ENCODE results near the gene SELPLG.

SELPLG gene, protein sequence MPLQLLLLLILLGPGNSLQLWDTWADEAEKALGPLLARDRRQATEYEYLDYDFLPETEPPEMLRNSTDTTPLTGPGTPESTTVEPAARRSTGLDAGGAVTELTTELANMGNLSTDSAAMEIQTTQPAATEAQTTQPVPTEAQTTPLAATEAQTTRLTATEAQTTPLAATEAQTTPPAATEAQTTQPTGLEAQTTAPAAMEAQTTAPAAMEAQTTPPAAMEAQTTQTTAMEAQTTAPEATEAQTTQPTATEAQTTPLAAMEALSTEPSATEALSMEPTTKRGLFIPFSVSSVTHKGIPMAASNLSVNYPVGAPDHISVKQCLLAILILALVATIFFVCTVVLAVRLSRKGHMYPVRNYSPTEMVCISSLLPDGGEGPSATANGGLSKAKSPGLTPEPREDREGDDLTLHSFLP

DNA sequence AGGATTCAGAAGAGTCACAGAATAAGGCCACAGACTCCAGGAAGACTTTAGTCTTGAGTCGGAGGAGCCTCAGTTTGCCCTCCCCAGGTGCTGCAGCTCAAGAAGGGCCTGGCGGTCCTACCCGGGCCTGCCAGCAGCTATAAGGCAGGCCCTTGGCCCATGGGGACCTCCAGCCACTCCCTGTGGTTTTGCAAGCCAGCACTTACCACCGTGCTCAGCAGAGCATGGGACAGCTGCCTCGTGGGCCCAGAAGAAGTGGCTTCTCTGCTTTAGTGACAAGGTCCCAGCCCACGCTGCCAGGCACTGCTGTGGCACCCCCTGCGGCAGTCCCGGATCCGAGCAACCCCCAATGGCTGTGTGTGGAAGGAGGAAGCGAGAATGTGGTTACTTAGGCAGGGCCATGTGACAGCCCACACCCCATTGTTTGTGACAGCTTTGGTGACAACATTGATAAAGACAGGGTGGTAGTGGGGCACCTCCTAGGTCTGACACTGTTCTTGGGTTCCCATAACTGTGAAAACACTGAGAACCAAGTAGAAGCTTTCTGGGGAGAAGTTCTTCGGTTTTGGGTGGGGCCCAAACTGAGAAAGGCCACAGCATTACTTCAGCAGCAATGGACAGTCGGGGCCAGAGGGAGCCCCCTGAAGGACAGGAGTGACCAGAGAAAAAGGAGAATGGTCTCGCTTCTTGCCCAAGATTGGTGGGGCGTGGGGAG lies at the start of gene SELPLG:
SELPLG (minus strand) TSS at position 361 of the 715 bp plus-strand sequence. CDS start 9,587 bp downstream, outside the sequence.
- no peak for TF ChIP-seq GATA3 (IDR thresholded peaks at IDR 0.05; ENCODE audit: low read depth, low read length)
- no peak for TF ChIP-seq GATA2 (IDR thresholded peaks at IDR 0.05; ENCODE audit: low read depth, low read length)

DNA sequence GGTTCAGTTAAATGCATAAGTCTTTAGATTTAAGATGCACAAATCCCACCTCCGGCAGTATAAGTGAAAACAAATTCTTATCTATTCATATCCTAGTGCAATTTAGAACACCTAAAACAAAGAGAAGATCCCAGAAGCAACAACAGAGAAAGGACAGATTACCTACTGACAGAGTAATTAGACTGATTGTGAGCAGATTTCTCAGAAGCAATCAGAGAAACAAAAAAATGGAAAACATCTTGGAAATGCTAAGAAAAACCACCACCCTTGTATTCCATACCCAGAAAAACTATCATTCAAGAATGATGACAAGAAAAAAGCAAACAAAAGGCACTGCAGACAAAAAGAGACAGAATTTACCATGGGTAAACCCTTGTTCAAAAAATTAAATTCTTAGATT lies 47.6 kb upstream of the SELPLG start:
- TF ChIP-seq GATA3 (IDR thresholded peaks at IDR 0.05; ENCODE audit: low read depth, low read length), result no peak
- no peak for TF ChIP-seq GATA2 (IDR thresholded peaks at IDR 0.05; ENCODE audit: low read depth, low read length)

DNA sequence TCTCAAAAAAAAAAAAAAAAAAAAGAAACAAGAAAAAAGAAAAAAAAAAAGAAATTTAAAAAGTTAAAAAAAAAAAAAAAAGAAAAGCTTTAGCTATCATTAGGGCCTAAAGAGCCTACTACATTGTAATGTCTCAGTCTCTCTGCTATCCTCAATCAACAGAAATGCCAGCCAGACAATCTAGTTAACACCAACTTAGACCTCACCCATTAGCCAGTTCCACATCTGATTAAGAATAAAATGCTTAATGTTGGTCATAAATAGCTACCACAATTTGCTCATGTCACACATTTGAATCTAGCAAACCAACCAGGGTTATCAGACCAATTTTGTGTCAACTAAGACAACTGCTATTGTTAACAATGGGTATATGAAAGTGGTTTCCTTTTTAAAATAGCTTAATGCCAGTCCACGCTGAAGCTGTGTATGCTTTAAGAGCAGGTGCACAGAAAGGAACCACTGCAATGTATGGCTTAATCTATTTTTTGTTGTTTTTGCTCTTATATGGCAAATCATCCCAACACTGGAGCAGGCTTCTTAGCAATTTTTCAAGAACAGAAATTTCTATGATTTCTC lies 45.5 kb upstream of the SELPLG start:
- TF ChIP-seq GATA2 (IDR thresholded peaks at IDR 0.05; ENCODE audit: low read depth, low read length) (no peak), GATA3 (IDR thresholded peaks at IDR 0.05; ENCODE audit: low read depth, low read length) (no peak)

DNA sequence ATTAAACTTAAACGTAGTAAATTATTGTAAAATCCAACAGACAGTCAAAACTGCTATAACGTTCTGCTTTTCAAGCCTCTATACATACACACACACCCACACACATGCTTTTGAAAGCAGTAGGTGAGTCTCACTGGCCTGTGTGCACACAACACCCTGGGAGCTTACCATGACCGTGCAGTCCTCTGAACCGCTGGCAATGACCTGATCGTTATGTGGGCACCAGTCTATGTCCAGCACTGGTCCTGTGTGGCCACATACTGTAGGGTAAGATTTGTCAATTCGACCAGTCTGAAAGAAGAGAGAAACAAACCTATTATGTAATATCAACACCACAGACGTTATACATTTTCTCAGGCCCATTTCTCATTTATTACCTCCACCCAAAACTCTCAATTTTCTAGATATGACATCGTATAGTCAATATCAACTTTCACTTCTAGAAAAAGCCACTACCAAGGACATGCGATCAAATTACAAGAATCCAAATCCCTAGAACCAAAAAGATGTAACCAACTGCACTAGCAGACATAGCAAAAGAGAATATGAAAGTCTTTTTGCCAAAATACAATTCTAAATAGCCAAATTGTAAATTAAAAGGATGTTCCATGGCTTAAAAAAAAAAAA lies 44.5 kb upstream of the SELPLG start:
- TF ChIP-seq GATA2 (IDR thresholded peaks at IDR 0.05; ENCODE audit: low read depth, low read length), result no peak
- no peak for TF ChIP-seq GATA3 (IDR thresholded peaks at IDR 0.05; ENCODE audit: low read depth, low read length)

DNA sequence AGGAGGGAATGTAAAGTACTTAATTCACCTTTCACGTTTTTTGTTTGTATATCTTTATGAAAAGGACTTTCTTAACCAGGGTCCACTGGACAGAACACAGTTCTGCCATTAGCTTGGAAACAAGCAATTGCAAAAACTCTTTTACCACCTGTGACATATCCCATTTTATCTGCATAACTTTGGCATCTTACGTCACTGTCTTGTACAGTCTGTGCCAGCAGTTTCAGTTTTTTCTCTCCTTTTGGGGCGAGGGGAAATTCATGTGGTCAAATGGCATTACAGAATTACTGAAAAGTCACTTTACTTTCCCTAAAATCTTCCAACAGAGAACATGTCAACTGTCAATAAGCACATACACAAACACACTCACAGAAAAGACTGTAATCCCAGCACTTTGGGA lies 43.7 kb upstream of the SELPLG start:
- no peak for TF ChIP-seq GATA2 (IDR thresholded peaks at IDR 0.05; ENCODE audit: low read depth, low read length)
- no peak for TF ChIP-seq GATA3 (IDR thresholded peaks at IDR 0.05; ENCODE audit: low read depth, low read length)

DNA sequence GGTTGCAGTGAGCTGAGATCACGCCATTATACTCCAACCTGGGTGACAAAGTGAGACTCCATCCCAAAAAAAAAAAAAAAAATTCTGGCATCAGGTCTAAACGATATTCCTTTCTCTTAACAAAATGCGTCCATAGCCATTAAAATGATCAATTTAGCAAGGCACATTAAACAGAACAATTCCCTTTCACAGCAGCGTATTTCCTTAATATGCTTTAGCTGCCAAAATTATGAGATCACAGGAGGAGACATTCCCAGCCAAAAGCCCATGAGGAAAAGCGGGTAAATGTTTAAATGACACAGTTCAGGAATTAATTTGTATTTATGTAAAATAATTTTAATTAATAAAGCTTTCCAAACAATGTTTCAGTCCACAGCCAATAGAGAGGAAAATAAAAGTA lies 43.0 kb upstream of the SELPLG start:
- no peak for TF ChIP-seq GATA3 (IDR thresholded peaks at IDR 0.05; ENCODE audit: low read depth, low read length)
- TF ChIP-seq GATA2 (IDR thresholded peaks at IDR 0.05; ENCODE audit: low read depth, low read length), result no peak

DNA sequence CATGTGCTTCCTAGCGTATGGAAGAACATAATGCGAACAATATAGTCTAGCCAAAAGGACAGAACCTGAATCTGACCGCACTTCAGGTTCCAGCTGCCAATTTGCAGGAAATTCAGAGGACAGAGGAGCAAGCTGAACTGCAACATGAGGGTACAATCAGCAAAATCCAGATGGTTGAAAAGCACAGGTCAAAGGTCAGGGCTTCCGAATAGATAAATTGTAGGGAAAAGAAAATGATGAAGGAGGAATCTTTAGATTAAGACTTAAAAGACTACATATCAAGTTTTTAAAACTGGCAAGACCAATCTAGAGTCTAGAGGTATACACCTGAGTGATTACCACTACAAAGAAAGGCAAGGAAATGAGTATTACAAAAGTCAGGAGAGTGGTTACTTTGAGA lies 42.1 kb upstream of the SELPLG start:
- TF ChIP-seq GATA3 (IDR thresholded peaks at IDR 0.05; ENCODE audit: low read depth, low read length), result no peak
- TF ChIP-seq GATA2 (IDR thresholded peaks at IDR 0.05; ENCODE audit: low read depth, low read length), result no peak

DNA sequence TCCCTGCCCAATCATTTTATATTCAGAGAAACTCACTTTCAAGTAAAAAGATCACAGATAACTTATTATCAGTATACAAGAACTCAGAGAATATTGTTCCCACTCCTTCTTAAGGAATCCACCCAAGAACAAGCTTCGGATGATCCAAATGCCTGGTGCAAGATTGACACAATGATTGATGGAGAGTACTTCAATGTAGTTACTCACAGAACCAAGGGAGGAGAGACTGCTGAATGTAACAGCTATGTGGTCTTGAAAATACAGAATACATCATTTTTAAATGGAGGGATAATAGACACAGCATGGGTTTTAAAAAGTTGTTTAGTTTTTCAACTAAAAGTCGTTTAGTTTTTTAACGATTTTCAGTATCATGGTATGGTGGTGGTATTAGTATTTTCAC lies 38.4 kb upstream of the SELPLG start:
- no peak for TF ChIP-seq GATA2 (IDR thresholded peaks at IDR 0.05; ENCODE audit: low read depth, low read length)
- TF ChIP-seq GATA3 (IDR thresholded peaks at IDR 0.05; ENCODE audit: low read depth, low read length), result no peak

DNA sequence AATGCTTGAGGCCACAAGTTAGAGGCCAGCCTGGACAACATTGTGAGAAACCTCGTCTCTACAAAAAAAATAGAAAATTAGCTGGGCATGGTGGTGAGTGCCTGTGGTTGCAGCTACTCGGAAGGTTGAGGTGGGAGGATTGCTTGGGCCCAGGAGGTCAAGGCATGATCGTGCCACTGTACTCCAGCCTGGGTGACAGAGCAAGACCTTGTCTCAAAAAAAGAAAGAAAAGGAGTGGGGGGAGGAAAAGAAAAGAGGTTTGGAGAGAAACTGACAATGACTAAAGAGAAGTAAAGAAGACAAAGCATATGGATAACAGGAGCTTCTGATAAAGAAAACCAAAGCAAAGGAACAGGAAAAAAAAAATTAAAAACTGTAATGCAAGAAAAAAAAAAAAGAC lies 37.4 kb upstream of the SELPLG start:
- TF ChIP-seq GATA2 (IDR thresholded peaks at IDR 0.05; ENCODE audit: low read depth, low read length) (no peak), GATA3 (IDR thresholded peaks at IDR 0.05; ENCODE audit: low read depth, low read length) (no peak)

DNA sequence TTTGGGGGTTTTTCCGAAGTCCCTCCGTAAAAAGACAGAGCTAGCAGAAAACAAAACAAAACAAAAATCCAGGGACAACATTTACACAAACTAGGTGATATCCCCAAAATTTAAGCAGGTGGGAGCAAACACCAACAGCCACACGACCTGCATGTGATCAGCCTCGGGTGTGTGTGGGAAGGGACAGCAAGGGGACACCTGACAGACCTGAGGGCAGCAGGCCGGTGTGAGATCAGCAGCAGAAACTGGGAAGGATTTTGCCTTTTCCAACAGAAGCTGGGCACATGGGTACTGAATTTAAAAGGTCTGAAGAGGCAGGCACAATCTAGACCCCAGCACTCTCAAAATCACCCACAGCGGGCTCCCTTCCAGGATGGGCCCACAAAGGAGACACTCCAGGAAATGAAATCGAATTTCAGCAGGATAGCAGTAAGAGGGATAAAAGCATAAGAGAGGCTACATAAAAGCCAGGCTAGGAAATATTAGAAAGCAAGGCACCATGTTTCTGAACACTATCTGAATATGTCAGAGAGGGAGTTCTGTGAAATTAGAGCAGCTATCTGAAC lies 36.5 kb upstream of the SELPLG start:
- no peak for TF ChIP-seq GATA2 (IDR thresholded peaks at IDR 0.05; ENCODE audit: low read depth, low read length)
- no peak for TF ChIP-seq GATA3 (IDR thresholded peaks at IDR 0.05; ENCODE audit: low read depth, low read length)

DNA sequence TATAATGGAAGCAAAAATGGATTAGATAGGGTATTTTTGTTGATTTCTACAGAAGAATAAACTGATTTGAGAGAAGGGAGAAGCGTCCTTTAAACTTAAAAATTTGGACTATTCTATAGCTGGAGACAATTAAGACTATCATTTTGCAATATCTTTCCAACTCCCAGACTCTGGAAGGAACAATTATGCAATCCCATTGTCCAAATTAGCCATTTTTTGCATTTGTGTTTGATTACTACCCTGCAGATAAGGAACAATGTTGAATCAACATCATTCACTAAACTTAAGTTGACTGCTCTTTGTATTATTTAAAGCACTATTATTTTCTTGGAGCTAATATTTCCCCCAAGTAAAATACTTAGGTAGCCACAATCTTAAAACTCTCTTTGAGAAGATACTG lies 34.8 kb upstream of the SELPLG start:
- TF ChIP-seq GATA2 (IDR thresholded peaks at IDR 0.05; ENCODE audit: low read depth, low read length), result no peak
- no peak for TF ChIP-seq GATA3 (IDR thresholded peaks at IDR 0.05; ENCODE audit: low read depth, low read length)

DNA sequence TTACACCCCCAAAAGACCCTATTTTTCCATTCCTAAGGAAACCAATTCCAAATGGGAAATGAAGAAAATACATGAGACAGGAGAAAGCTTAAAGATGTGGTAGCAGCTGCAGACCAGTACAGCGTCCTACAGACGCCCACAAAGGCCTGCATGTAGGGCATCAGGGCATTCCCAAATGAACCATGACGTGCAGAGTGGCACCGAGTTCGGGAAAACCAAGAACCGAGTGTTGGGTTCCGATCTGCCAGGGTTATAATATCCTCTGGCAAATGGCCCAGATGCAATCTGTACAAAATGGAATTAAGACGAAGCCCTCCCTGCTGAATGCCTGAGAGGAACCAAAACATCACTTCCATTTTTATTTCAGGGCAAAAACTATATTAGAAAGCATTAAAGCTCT lies 34.4 kb upstream of the SELPLG start:
- TF ChIP-seq GATA2 (IDR thresholded peaks at IDR 0.05; ENCODE audit: low read depth, low read length), result peak; percentile 55; the same call in 1 of the 2 replicates
- no peak for TF ChIP-seq GATA3 (IDR thresholded peaks at IDR 0.05; ENCODE audit: low read depth, low read length)

DNA sequence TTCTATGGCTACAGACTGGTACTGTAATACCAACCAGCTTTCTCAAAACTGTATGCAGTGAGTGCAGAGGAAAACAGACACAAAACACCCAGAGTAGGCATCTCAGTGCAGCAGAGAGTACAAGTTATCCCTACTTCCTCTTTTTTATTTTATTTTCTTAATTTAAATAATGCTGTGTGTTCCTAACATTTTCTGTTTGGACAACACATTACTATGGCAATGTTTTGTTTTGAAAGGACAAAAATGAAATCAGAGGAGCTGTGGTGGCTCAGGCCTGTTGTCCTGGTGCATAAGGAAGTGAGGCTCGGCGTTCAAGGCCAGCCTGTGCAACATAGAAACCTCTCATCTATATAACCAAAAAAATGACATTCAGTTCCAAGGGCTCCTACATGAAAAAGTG lies 33.7 kb upstream of the SELPLG start:
- TF ChIP-seq GATA3 (IDR thresholded peaks at IDR 0.05; ENCODE audit: low read depth, low read length), result no peak
- TF ChIP-seq GATA2 (IDR thresholded peaks at IDR 0.05; ENCODE audit: low read depth, low read length), result no peak

DNA sequence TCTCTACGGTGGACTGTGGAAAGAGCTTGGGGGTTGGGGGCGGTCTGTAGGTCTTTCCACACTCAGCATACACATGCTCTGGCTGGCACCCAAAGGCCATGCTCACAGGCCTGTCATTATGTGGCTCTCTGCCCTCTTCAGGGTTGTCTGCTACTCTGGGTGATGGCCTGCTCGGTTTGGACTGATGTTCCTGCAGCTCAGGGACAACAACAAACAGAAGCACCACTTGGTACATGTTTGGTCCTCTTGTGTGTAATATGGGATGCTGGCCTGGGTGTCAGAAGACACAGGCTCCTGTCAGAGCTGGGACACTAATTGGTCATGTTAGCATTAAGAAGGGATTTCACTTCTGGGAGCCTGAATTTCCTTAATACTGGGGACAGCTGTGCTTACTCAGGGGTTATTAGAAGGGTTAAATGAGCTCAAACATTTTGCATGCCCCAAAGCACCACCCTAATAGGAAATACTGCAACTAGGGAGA lies 32.7 kb upstream of the SELPLG start:
- TF ChIP-seq GATA2 (IDR thresholded peaks at IDR 0.05; ENCODE audit: low read depth, low read length) (no peak), GATA3 (IDR thresholded peaks at IDR 0.05; ENCODE audit: low read depth, low read length) (no peak)

All from SH-SY5Y (cell line).